ENCODE measurements around the gene TPCN2.
"Not testable (repeated sequence)": the region's sequence is repeated elsewhere in the genome, so short reads cannot be mapped to it uniquely, and the experiment has no call there.

Gene TPCN2

GRCh38 chr11:69148377-69148762 is 99.6 kb downstream of the TPCN2 start:
- TF ChIP-seq CTCF (IDR thresholded peaks at IDR 0.05; ENCODE audit: insufficient read depth, low read length, poor library complexity, severe bottlenecking) (no peak), EZH2phosphoT487 (conservative IDR thresholded peaks at IDR 0.05; ENCODE audit: low read length) (no peak)

GRCh38 chr11:69148806-69149205 is 100.1 kb downstream of the TPCN2 start:
- no peaks in the 10 kb centered on the region for H3K27me3 ChIP-seq (ENCODE audit: low read length)
- TF ChIP-seq CTCF (IDR thresholded peaks at IDR 0.05; ENCODE audit: insufficient read depth, low read length, poor library complexity, severe bottlenecking), result no peak
- no peak for TF ChIP-seq EZH2phosphoT487 (conservative IDR thresholded peaks at IDR 0.05; ENCODE audit: low read length)
- H3K36me3 ChIP-seq (ENCODE audit: low read length), result no peaks in the 10 kb centered on the region
- H3K79me2 ChIP-seq (ENCODE audit: insufficient read depth, low read length), result no peaks in the 10 kb centered on the region
- no peak overlapping the region for H3K4me3 ChIP-seq (ENCODE audit: insufficient read depth, low read length, poor library complexity, severe bottlenecking)
- no peaks in the 10 kb centered on the region for H4K20me1 ChIP-seq (ENCODE audit: low read depth, low read length)
- no peak overlapping the region for H3K27ac ChIP-seq (ENCODE audit: low read depth, low read length)
- no peaks in the 10 kb centered on the region for H3K9me2 ChIP-seq (replicated peaks; ENCODE audit: insufficient read depth, low read length)
- H3K9me3 ChIP-seq (ENCODE audit: insufficient read depth, low read length), result no peaks in the 10 kb centered on the region
- H3F3A ChIP-seq (ENCODE audit: insufficient read depth), result no peaks in the 10 kb centered on the region
- no peak overlapping the region for H3K4me2 ChIP-seq (ENCODE audit: low read depth, low read length, poor library complexity, severe bottlenecking)
- no peak overlapping the region for H2AFZ ChIP-seq (ENCODE audit: low read depth, low read length, severe bottlenecking)
- no peak overlapping the region for H3K9ac ChIP-seq (ENCODE audit: low read length)

More at GRCh38 chr11:69148377-69148762, 99.6 kb downstream of the TPCN2 start:
- no peak overlapping the region for H2AFZ ChIP-seq (ENCODE audit: low read depth, low read length, severe bottlenecking)
- no peaks in the 10 kb centered on the region for H3K79me2 ChIP-seq (ENCODE audit: insufficient read depth, low read length)
- H3K27me3 ChIP-seq (ENCODE audit: low read length), result no peaks in the 10 kb centered on the region
- H3K9me2 ChIP-seq (replicated peaks; ENCODE audit: insufficient read depth, low read length), result no peaks in the 10 kb centered on the region
- H3K9ac ChIP-seq (ENCODE audit: low read length), result no peak overlapping the region
- no peak overlapping the region for H3K27ac ChIP-seq (ENCODE audit: low read depth, low read length)
- H3K36me3 ChIP-seq (ENCODE audit: low read length), result no peaks in the 10 kb centered on the region
- H3K4me2 ChIP-seq (ENCODE audit: low read depth, low read length, poor library complexity, severe bottlenecking), result no peak overlapping the region
- H3K4me3 ChIP-seq (ENCODE audit: insufficient read depth, low read length, poor library complexity, severe bottlenecking), result no peak overlapping the region
- no peaks in the 10 kb centered on the region for H3K9me3 ChIP-seq (ENCODE audit: insufficient read depth, low read length)
- H4K20me1 ChIP-seq (ENCODE audit: low read depth, low read length), result no peaks in the 10 kb centered on the region
- H3F3A ChIP-seq (ENCODE audit: insufficient read depth), result no peaks in the 10 kb centered on the region

GRCh38 chr11:69149338-69150045 is 100.8 kb downstream of the TPCN2 start:
- not testable (repeated sequence) for H2AFZ ChIP-seq (ENCODE audit: low read depth, low read length, severe bottlenecking); H3K4me3 ChIP-seq (ENCODE audit: insufficient read depth, low read length, poor library complexity, severe bottlenecking); H3K9me3 ChIP-seq (ENCODE audit: insufficient read depth, low read length); H3K4me2 ChIP-seq (ENCODE audit: low read depth, low read length, poor library complexity, severe bottlenecking); H3K9me2 ChIP-seq (replicated peaks; ENCODE audit: insufficient read depth, low read length); H3K27ac ChIP-seq (ENCODE audit: low read depth, low read length); H3F3A ChIP-seq (ENCODE audit: insufficient read depth); H3K27me3 ChIP-seq (ENCODE audit: low read length); H4K20me1 ChIP-seq (ENCODE audit: low read depth, low read length); H3K9ac ChIP-seq (ENCODE audit: low read length); H3K79me2 ChIP-seq (ENCODE audit: insufficient read depth, low read length); H3K36me3 ChIP-seq (ENCODE audit: low read length)

GRCh38 chr11:69150175-69150574 is 101.4 kb downstream of the TPCN2 start:
- Histone ChIP-seq H3K27me3 (ENCODE audit: low read length) (no peaks in the 10 kb centered on the region), H2AFZ (ENCODE audit: low read depth, low read length, severe bottlenecking) (no peak overlapping the region), H4K20me1 (ENCODE audit: low read depth, low read length) (no peaks in the 10 kb centered on the region), H3K36me3 (ENCODE audit: low read length) (no peaks in the 10 kb centered on the region), H3K27ac (ENCODE audit: low read depth, low read length) (no peak overlapping the region), H3K9me2 (replicated peaks; ENCODE audit: insufficient read depth, low read length) (no peaks in the 10 kb centered on the region), H3K9ac (ENCODE audit: low read length) (no peak overlapping the region), H3K79me2 (ENCODE audit: insufficient read depth, low read length) (no peaks in the 10 kb centered on the region), H3K4me2 (ENCODE audit: low read depth, low read length, poor library complexity, severe bottlenecking) (no peak overlapping the region), H3K4me3 (ENCODE audit: insufficient read depth, low read length, poor library complexity, severe bottlenecking) (no peak overlapping the region), H3F3A (ENCODE audit: insufficient read depth) (no peaks in the 10 kb centered on the region), H3K9me3 (ENCODE audit: insufficient read depth, low read length) (no peaks in the 10 kb centered on the region)
- TF ChIP-seq CTCF (IDR thresholded peaks at IDR 0.05; ENCODE audit: insufficient read depth, low read length, poor library complexity, severe bottlenecking) (no peak), EZH2phosphoT487 (conservative IDR thresholded peaks at IDR 0.05; ENCODE audit: low read length) (no peak)

All from SU-DHL-6 (cell line).